GM21825 (cell line): ENCODE data around the gene FBN2.
"Not testable (repeated sequence)": the region's sequence is repeated elsewhere in the genome, so short reads cannot be mapped to it uniquely, and the experiment has no call there.

ENCODE experiments used
- ATAC-seq: cut with Tn5 transposase; IDR thresholded peaks from one replicate; pipeline ENCODE4 v1.9.1; 2021; ENCODE audit warnings: mild to moderate bottlenecking, moderate library complexity; ENCODE audit not compliant: unreplicated experiment

The FBN2 gene

DNA sequence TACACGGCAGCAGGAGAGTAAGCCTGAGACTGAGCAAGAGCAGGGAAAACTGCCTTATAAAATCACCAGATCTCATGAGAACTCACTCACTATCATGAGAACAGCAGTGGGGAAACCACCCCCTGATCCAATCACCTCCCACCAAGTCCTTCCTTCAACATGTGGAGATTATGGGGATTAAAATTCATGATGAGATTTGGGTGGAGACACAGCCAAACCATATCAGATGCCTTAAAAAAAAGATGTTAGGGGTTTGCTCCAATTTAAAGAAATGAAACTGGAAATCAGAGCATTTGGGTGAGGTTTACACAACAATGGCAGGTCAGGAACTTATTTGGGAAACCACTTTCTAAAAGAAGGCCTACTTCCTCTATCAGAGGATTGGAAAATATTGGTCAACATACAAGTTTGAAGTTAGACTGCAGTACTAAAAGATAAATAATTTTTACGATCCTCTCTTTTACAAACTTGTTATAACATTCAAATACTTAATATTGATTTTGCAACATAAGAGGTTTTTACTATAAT is 105.1 kb downstream of the FBN2 start:
- ATAC-seq, result no peak

DNA sequence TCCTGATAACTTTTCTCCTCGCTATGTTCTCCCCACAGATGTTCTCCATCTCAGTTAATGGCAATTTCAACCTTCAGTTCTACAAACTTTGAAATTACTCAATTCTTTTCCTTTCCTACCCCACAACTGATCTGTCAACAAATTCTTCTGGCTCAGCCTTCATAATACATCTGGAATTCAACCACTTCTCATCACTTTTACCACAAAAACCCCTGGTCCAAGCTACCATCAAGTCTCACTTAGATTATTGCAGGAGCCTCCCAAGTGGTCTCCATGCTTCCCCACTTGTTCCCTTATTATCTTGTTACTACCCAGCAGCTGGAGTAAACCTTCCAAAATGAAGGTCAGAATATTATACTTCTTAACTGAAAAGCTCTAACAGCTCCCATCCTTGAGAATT is 110.1 kb downstream of the FBN2 start:
- no peak for ATAC-seq

DNA sequence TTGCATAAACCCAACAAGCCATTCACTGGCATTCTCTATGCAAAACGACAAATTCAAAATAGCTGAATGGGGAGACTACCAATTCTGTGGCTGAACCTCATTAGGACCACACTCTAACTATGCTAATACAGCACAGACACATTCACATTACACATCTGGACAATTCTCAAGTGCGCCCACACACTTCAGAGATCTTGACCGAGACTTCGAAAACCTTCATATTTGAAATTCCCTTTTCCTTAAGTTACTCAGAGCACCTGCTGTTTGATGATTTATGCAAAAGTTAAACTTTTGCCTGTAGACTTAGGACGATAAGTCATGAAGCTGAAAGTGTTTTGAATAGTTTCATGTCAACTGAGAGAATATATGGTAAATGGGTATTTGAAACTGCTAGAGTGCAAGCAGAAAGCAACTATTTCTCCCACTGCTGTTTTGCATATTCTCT is 111.9 kb downstream of the FBN2 start:
- ATAC-seq, result peak; percentile 65

DNA sequence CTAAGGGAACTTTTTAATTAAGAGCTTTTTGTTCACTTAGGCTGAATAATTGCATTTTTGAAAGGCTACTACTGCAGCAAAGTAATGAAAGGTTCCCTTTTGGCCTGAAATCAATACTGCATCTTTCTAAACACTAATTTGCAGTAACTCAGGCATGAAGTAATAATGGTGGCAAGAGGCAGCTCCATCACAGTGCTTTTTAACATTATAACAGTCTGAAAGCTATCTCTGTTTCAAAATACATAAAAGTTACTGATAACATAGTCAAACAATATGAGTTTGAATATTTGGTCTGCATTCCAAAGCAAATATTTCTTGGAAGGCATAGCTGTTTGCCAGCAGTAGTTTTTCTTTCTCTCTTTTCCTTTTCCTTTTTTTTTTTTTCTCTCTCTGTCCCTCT is 113.4 kb downstream of the FBN2 start:
- no peak for ATAC-seq

DNA sequence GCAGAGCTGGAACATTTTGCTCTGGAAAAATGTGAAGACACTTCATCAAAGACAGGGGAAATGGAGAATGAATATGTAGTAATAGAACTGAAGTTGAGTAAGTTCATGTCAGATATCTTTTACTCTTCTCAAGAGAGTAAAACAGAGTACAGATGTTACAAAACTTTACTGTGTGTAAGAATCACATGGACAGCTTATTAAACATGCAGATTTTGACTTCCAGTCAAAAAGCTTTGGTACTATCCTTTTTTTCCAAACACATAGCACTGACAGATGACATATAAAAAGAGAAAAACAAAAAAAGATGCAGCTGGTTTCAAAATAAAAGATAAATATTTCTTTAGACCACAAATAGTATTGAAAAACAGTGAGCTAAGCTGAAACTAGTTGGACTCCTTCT is 115.4 kb downstream of the FBN2 start:
- ATAC-seq, result no peak

DNA sequence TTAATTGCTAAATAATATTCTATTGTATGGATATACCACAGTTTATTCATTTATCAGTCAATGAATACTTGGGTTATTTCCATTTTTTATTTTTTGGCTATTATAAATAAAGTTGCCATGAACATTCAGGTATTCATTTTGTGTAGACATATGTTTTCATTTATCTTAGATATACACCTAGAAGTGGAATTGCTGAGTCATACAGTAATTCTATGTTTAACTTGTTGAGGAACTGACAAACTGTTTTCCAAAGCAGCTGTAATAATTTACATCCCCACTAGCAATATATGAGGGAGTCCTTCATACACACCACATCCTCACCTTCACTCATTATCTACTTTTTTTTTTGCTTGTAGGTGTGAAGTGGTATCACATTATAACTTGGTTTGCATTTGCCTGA is 123.6 kb downstream of the FBN2 start:
- no peak for ATAC-seq

DNA sequence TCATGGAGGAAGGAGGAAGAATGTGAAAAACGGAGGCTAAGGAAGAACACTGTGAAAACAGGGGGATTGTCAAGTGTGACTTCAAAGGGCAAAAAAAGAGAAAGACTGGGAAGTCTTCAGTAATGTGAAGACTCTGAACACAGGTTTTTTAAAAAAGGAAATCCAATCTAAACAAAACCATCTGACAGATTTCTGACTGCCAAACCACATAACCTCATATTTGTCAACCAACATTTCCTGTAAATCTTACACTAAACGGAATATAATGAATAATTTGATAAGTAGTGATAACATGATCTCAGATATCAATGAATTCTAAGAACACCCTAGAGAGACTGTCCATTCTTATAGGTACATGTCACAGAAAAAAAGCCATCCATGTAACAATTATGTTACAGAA is 124.7 kb downstream of the FBN2 start:
- no peak for ATAC-seq

DNA sequence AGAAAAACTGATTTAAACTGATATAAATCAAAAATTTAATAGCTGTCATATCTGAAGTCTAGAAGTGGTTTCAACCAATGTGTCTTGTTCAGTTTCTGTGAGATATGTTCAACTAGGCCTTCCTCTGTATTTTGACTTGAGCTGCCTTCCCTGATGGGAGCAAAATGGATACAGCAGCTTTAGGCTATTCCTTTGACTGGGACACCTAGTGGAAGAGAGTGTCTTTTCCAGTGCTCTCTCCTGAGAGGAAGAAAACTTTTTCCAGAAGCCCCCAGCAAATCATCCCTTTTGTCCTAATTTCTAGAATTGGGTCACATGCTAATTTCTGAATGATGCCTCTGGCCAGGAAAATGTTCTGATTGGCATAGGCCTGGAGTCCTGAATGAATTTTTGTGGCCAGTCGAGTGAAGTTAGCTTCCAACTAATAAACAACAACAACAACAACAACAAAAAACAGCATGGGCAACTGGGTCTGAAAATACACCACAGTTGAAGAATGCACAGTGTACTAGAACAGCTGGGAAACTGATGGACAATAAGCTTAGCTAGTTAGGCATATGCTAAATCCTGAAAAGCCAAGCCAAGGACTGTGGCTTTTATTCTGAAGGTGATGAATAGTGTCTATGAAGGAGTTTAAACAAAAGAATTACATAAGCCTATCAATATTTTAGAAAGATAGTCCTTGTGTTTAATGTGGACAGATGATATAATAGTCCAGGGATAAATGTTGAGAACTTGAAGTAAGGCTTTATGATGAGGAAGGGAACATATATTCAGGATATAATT is 125.7 kb downstream of the FBN2 start:
- no peak for ATAC-seq

DNA sequence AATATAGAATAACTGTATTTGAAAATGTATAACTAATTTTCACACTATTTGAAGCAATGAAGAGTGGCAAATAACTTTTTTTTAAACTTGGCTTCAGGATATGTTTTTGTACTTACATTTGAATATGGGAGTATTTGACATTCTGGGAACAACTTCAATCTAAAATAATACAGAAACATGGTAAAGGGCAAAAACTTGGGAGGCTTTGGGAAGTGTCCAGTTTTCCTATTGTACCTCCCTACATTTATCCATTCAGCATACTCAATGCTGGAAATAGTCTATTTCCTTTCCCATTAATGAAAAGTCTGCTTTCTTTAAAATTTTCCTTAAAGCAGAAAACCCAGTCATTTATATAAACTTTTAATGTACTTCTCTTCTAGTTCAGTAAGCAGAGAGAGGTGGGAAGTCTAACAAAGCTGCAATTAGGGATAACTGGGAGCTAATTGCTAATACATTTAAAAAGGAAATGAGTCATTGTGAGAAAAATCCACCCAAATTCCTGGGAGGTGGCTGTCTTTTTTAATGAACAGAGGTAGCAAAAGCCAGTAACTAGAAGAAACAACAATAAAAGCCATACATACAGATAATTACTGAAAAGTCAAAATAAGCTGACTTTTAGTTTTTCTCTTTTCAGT is 128.8 kb downstream of the FBN2 start:
- no peak for ATAC-seq

DNA sequence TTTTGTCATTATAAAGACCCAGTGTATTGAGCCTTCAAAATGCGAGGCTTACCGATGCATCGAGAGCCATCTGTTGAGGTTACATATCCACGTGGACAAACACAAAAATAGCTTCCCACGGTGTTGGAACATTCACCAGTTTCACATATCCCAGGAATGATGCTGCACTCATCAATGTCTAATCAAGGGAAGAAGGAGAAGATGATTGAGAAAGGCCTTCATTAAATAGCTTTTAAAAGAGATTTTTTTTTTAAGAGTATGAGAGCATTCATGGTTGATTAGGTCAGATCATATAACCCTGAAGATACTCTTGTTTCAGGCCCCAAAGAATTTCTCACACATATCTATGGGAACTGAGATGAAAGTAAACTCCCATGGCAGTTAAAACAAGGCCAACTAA is 129.4 kb downstream of the FBN2 start:
- ATAC-seq, result no peak

DNA sequence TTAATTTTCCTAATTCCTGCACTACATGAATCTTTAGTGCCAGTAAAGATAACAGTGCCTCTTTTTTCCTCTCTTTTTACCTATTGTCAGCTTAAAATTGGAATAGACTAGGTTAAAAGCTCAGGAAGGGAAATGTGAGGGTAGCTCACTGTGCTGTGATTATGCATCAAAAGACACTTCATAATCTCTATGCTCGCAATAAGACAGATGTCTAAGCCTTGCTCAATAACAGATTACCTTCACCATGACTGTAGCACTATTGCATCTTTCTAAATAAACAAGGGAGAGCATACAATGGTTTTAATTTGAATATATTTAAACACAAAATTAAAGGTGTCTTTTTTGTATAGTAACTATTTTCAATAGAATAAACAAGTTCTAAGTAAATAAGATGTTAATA is 130.1 kb downstream of the FBN2 start:
- ATAC-seq, result no peak

DNA sequence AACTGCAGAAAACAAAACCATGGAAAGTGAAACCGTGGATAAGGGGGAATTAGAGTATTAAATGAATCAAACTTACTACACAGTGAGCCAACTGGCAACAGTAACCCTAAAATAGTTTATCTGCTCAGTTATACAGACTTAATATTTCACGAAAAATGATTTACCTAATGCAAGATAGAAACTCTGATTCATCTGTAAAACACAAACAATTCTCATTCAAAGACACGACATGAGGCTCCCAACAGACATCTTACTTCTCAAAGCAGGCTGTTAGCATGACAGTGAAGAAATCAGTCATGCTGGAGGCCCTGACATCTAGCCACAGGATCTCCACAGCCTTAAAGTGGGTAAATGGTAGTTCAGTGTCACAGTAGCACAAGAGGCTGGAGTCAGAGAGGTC is 131.2 kb downstream of the FBN2 start:
- ATAC-seq, result no peak

DNA sequence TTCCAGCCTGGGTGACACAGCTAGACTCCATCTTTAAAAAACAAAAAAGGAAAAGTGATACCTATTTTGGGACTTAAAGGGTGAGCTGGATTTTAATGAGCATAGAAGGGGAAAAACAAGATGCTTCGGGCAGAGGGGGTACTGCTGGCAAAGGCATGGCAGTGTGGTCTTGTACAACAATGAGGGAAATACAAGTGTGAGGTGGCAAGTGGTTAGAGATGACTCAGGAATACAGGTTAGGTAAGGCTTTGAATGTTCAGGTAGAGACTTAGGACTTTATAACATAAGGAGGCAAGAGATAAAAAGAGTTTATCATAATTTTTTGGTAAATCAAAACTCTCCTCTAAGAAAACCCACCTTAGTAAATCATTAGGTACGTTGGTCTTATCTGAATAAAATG is 132.9 kb downstream of the FBN2 start:
- no peak for ATAC-seq

DNA sequence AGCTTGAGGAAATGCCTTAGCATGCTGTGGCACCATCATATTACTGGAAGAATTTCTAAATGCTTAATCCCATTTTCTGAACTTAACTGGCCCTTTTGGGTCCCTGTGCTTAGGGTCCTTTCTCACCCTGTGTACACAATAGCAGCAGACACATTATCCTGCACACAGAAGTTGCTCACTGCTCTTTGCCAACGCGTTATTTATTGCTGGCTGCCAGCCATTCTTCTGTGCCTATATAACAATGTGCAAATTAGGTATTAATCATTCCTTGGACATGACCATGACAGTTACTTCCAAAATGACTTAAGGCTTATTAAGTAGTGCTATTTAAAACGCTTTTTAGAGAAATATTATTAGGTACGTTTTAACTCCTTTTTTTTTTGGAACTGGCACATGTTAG is 134.7 kb downstream of the FBN2 start:
- no peak for ATAC-seq

DNA sequence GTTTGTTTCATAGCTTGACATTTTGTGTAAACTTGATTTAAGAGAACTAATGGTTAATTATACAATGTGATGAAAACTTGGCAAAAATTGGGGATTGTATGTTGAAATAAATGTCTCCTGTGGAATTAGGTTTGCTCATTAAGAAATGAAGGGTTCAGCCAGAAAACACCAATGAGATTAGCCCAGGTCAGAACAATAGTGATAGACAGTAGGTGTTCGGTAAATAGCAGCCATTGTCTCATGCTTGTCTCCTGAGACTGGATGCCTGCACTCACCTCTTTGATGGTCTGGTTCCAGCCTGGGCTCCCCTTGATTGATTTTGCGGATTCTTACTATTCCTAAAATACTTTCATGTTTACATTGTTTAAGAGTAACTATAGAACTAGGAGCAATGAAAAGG is 135.5 kb downstream of the FBN2 start:
- ATAC-seq, result no peak

DNA sequence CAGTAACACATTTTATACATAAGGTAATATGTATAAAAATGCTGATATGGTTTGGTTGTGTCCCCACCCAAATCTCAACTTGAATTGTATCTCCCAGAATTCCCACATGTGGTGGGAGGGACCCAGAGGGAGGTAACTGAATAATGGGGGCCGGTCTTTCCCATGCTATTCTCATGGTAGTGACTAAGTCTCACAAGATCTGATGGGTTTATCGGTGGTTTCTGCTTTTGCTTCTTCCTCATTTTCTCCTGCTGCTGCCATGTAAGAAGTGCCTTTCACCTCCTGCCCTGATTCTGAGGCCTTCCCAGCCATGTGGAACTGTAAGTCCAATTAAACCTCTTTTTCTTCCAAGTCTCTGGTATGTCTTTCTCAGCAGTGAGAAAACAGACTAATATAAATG is 137.3 kb downstream of the FBN2 start:
- ATAC-seq, result not testable (repeated sequence)

DNA sequence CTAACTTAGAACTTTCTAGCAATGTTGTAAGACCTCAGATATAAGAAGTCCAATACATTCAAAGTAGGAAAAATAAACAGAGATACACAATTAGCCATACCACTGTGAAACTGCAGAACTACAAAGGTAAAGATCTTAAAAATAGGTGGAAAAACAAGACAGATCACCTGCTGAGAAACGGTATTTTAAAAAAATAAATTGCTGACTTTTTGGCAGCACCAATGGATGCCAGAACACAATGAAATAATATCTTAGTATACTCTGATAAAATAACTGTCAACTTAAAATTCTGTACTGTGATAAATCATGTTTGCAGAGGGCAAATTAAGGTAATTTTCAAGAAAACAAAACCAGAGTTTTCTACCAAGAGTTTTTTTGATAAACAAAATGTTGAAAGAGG is 138.9 kb downstream of the FBN2 start:
- ATAC-seq, result no peak

DNA sequence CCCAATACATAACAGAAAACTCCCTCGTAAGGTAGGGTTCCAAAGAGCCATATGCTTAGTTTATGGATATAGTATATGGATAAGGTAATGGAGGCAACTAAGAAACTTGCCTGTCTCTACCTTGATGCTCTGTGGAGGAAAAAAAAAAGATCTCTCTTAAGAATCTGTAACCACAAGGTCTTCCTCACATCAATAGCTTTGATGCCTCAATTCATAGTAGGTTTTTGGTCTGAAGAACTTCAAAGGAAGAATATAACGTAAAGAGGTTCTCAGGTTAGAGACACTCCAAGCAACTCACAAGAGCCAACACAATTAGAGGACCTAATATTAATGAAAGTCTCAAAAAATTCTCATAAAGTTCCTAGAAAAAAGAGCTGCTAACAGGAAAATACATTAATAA is 140.2 kb downstream of the FBN2 start:
- ATAC-seq, result no peak

DNA sequence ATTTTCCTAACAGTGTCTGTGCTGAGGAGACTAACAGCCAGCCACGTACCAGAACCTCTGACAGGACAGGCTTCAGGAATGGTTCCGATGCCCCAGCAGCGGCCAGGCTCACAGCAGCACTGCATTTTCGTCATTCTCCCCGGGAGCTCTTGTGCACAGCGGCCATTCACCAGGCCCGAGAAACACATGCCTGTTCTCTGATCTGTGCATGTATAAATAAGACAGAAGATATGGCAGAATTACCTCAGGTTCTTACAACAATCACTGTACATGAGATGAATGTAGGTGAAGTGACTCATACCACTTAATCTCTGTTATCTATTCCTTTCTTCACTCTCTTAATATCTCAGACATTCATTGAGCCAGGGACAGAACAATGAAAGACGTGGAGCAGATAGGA is 143.0 kb downstream of the FBN2 start:
- no peak for ATAC-seq

DNA sequence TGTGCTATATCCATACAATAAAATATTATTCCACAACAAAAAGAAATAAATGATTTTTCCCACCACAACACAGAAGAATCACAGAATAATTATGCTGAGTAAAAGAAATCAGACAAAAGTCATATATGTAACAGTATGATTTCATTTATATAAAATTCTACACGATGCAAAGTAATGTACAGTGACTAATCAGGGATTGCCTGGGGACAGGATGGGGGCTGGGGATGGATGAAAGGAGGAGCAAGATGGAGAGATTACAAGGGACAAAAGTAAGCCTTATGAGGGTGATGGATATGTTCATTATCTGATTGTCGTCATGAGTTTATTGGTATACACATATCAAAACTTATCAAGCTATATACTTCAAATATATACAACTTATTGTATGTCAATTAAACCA is 154.0 kb downstream of the FBN2 start:
- ATAC-seq, result no peak

DNA sequence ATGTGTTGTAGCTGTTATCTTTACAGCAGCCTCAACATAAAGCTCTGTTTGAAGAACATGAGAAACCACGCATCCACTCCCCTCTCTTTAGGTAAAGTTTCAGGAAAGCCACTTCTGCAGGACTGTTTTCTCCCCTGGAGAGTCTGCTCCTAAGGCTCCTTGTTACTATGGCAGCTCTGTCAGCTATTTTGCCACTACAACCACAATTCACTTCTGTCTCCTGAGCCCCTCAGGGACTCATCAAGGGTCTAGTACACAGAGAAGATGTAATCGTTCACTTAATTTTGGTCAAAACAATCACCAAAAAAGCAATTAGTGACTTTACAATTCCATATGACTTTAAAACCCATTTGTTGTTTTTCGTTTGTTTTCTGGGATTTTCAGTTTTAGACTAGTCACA is 157.7 kb downstream of the FBN2 start:
- ATAC-seq, result no peak

DNA sequence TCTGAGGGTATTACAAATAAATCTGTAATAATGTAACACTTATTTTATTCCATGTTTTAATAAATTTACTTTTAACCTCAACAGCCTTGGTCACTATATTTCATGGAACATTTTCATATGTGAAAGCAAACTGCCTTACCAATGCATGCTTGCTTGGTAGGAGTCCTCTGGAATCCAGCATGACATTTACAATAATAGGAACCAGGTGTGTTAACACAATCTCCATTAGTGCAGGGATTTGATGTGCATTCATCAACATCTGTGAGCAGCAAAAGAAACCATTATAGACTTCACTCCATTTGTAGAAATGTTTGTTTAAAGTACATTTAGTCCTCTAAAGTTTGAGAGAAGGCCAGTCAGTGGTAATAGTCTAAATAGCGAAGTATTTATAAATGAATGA is 159.4 kb downstream of the FBN2 start:
- no peak for ATAC-seq

DNA sequence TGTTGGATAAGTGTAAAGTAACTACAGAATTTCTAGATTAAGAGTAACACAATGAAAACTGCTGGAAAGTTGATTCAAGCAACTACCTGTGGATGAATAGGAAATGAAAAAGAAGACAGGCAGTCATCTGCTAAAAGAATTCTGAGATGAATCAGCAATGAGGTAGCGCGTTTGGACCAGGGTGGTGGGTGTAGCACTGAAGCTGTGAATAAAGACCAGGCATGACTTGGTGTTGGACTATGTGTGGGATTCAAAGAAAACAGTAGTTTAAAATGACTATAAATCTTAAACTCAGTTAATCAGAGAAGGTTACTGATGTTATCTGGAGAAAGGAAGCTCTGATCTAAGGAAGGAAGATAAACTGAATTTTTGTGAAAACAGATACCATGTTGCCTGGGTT is 159.8 kb downstream of the FBN2 start:
- no peak for ATAC-seq
